ENCODE measurements around the gene CTNNBL1. TPM values are rescaled to one million over a fixed set of nuclear protein-coding genes. Genes with fewer than 3 reads are reported as not detected.
A peak's percentile ranks its signal among the peaks of the same experiment; 100 is the strongest.
"Not testable (repeated sequence)": the region's sequence is repeated elsewhere in the genome, so short reads cannot be mapped to it uniquely, and the experiment has no call there.

The CTNNBL1 gene
- total RNA-seq, 2 donors from 2014 or later, result 65.9 to 102 TPM

DNA sequence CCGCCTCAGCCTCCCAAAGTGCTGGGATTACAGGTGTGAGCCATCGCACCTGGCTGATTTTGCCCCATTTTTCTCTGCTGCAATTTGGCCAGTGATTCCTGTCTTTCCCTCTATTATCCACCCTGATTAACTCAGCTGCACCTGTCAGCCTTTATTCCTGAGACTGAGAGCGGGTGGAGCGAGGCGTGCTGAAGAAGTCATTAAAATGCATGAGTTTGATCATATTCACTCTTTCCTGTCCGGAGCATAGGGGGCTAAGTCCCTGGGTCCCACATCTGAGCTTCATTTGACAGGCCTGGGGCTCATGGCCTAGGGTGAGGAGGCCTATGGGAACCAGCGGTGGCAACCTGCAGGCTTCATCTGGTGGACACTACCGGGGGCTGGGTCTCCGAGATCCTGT, 25.7 kb upstream of the CTNNBL1 start:
- peaks cover 53% of the 10 kb centered on the region for H3K27me3 Mint-ChIP-seq (ENCODE audit: low read depth)
- no peak for ATAC-seq (replicated peaks in 1 of 2)
- H3K27ac Mint-ChIP-seq, result no peak overlapping the region
- no peak for DNase-seq
- H3K4me1 Mint-ChIP-seq (ENCODE audit: low read depth), result peaks cover 13% of the 10 kb centered on the region
- peaks cover 3 to 4% of the 10 kb centered on the region in 2 donors for H3K36me3 Mint-ChIP-seq (ENCODE audit: insufficient read depth in 2 of 2)
- H3K4me3 Mint-ChIP-seq, result no peak overlapping the region
- peaks cover 3 to 4% of the 10 kb centered on the region in 2 donors for H3K9me3 Mint-ChIP-seq

DNA sequence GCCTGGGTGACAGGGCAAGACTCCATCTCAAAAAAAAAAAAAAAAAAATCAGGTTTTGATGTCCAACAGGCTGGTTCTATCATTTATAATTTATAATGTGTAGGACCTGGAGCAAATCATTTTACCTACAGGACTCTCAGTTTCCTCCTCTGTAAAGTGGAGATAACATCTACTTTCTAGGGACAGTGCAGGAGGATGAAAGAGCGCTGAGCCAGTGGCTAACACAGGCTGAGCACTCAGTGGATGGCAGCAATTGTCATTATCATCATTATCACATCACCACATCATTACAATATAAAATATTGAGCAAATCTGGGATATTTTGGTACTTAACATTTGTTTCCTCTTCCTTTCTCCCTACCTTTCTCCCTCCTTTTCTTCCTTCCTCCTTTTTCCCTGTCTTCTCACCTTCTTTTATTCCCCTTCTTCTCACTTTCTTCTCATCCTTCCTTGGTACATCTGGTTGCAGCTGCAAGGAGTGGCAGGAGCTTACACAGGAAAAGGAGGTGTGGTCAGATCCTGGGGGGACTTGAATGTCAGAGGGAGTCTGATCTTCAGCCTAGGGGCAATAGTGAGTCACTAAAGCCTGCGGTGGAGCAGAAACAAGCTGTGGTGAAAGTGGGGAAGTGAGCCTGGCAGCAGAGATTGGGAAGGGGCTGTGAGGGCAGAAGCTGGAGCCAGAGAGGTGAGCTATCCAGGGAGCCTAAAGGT, 24.6 kb upstream of the CTNNBL1 start:
- DNase-seq, result peak in 1 of 2 donors; percentile 10
- peaks cover 47% of the 10 kb centered on the region for H3K27me3 Mint-ChIP-seq (ENCODE audit: low read depth)
- H3K9me3 Mint-ChIP-seq, result peaks cover 3 to 4% of the 10 kb centered on the region in 2 donors

DNA sequence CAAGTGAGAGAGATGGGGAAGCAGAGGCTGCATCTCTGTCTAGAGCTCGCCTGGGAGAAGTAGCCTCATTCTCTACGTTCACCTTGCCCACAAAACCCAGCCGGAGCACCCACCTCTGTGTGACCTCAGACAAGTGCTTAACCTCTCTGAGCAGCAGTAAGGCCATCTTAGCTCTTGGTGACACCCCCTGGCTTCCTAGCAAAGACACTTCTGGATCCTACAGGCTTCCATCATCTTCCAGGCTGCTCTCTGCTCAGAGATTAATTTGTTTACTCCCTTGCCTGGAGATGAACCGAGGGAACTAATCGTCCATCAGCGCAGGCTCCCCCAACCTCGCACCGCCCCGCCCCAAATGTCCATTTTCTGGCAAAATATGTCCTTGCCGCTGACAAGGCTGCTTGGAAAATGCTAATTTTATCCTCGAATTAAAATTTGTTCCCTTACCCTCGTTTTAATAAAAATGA, 24.0 kb upstream of the CTNNBL1 start:
- Mint-ChIP-seq H3K36me3 (ENCODE audit: insufficient read depth in 2 of 2) (peaks cover 0 to 2% of the 10 kb centered on the region in 2 donors), H3K4me3 (no peak overlapping the region), H3K9me3 (peaks cover 0 to 2% of the 10 kb centered on the region in 2 donors), H3K4me1 (ENCODE audit: low read depth) (peaks cover 17% of the 10 kb centered on the region), H3K27me3 (ENCODE audit: low read depth) (peaks cover 47% of the 10 kb centered on the region), H3K27ac (no peak overlapping the region)
- ATAC-seq (replicated peaks in 1 of 2) (peak in 1 of 2 donors; percentile 15), DNase-seq (no peak)

More for the DNA sequence above, 24.6 kb upstream of the CTNNBL1 start:
- Mint-ChIP-seq H3K36me3 (ENCODE audit: insufficient read depth in 2 of 2) (peaks cover 3 to 4% of the 10 kb centered on the region in 2 donors), H3K27ac (no peak overlapping the region), H3K4me3 (no peak overlapping the region), H3K4me1 (ENCODE audit: low read depth) (peaks cover 13% of the 10 kb centered on the region)
- ATAC-seq (replicated peaks in 1 of 2), result peak in 1 of 2 donors; percentile 60

- Mint-ChIP-seq H3K27me3 (ENCODE audit: low read depth) (peaks cover 51% of the 10 kb centered on the region), H3K27ac (no peak overlapping the region), H3K36me3 (ENCODE audit: insufficient read depth in 2 of 2) (peaks cover 0 to 2% of the 10 kb centered on the region in 2 donors)
Measured at GRCh38 chr20:37670351-37670791, 23.5 kb upstream of the CTNNBL1 start.

GRCh38 chr20:37672143-37672542, 21.7 kb upstream of the CTNNBL1 start:
- H3K4me3 Mint-ChIP-seq, result no peak overlapping the region
- H3K27ac Mint-ChIP-seq, result no peak overlapping the region
- no peaks in the 10 kb centered on the region for H3K9me3 Mint-ChIP-seq
- no peaks in the 10 kb centered on the region for H3K36me3 Mint-ChIP-seq (ENCODE audit: insufficient read depth in 2 of 2)
- DNase-seq (no peak), ATAC-seq (replicated peaks in 1 of 2) (no peak)
- H3K27me3 Mint-ChIP-seq (ENCODE audit: low read depth), result peaks cover 66% of the 10 kb centered on the region
- H3K4me1 Mint-ChIP-seq (ENCODE audit: low read depth), result peaks cover 24% of the 10 kb centered on the region

More at GRCh38 chr20:37670351-37670791, 23.5 kb upstream of the CTNNBL1 start:
- no peak overlapping the region for H3K4me3 Mint-ChIP-seq
- DNase-seq, result no peak
- no peak for ATAC-seq (replicated peaks in 1 of 2)
- H3K9me3 Mint-ChIP-seq, result peaks cover 0 to 2% of the 10 kb centered on the region in 2 donors
- peaks cover 22% of the 10 kb centered on the region for H3K4me1 Mint-ChIP-seq (ENCODE audit: low read depth)

GRCh38 chr20:37673444-37673843, 20.4 kb upstream of the CTNNBL1 start:
- Mint-ChIP-seq H3K4me3 (no peak overlapping the region), H3K9me3 (no peaks in the 10 kb centered on the region), H3K4me1 (ENCODE audit: low read depth) (peaks cover 24% of the 10 kb centered on the region), H3K36me3 (ENCODE audit: insufficient read depth in 2 of 2) (no peaks in the 10 kb centered on the region), H3K27ac (no peak overlapping the region), H3K27me3 (ENCODE audit: low read depth) (peaks cover 72% of the 10 kb centered on the region)
- DNase-seq (no peak), ATAC-seq (replicated peaks in 1 of 2) (no peak)

DNA sequence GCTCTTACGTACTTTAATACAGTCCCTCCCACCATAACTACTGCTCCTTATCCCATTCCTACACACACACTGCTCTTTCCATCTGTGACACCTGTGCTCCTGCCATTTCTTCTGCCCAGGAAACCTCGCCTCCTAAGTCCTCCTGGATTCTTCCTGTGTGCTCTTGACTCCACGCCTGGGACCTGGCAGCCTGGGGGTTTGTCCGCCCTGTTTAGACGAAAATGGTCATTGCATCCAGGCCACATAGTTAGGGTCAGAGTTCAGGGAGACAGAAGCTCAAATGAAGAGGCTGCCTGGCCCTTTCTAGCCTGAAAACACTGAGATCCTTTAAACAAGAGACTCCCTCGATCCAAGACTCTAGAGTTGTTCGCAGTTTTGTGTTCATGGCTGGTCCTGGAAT, 17.4 kb upstream of the CTNNBL1 start:
- DNase-seq (no peak), ATAC-seq (replicated peaks in 1 of 2) (no peak)
- H3K27me3 Mint-ChIP-seq (ENCODE audit: low read depth), result peaks cover 70% of the 10 kb centered on the region
- no peak overlapping the region for H3K4me3 Mint-ChIP-seq
- H3K36me3 Mint-ChIP-seq (ENCODE audit: insufficient read depth in 2 of 2), result no peaks in the 10 kb centered on the region
- no peaks in the 10 kb centered on the region for H3K9me3 Mint-ChIP-seq
- no peak overlapping the region for H3K27ac Mint-ChIP-seq
- peaks cover 11% of the 10 kb centered on the region for H3K4me1 Mint-ChIP-seq (ENCODE audit: low read depth)

- Mint-ChIP-seq H3K4me1 (ENCODE audit: low read depth) (peaks cover 11% of the 10 kb centered on the region), H3K4me3 (no peak overlapping the region), H3K9me3 (no peaks in the 10 kb centered on the region), H3K36me3 (ENCODE audit: insufficient read depth in 2 of 2) (no peaks in the 10 kb centered on the region), H3K27me3 (ENCODE audit: low read depth) (peaks cover 56% of the 10 kb centered on the region), H3K27ac (no peak overlapping the region)
- no peak for DNase-seq
- ATAC-seq (replicated peaks in 1 of 2), result no peak
Measured at GRCh38 chr20:37677969-37678861, 15.6 kb upstream of the CTNNBL1 start.

- not testable (repeated sequence) for H3K27ac Mint-ChIP-seq; DNase-seq; ATAC-seq (replicated peaks in 1 of 2); H3K4me1 Mint-ChIP-seq (ENCODE audit: low read depth); H3K4me3 Mint-ChIP-seq; H3K36me3 Mint-ChIP-seq (ENCODE audit: insufficient read depth in 2 of 2); H3K9me3 Mint-ChIP-seq
- H3K27me3 Mint-ChIP-seq (ENCODE audit: low read depth), result peaks cover 53% of the 10 kb centered on the region
Measured at GRCh38 chr20:37679751-37680150, 14.1 kb upstream of the CTNNBL1 start.

GRCh38 chr20:37680420-37680819, 13.4 kb upstream of the CTNNBL1 start:
- no peak overlapping the region for H3K27ac Mint-ChIP-seq

DNA sequence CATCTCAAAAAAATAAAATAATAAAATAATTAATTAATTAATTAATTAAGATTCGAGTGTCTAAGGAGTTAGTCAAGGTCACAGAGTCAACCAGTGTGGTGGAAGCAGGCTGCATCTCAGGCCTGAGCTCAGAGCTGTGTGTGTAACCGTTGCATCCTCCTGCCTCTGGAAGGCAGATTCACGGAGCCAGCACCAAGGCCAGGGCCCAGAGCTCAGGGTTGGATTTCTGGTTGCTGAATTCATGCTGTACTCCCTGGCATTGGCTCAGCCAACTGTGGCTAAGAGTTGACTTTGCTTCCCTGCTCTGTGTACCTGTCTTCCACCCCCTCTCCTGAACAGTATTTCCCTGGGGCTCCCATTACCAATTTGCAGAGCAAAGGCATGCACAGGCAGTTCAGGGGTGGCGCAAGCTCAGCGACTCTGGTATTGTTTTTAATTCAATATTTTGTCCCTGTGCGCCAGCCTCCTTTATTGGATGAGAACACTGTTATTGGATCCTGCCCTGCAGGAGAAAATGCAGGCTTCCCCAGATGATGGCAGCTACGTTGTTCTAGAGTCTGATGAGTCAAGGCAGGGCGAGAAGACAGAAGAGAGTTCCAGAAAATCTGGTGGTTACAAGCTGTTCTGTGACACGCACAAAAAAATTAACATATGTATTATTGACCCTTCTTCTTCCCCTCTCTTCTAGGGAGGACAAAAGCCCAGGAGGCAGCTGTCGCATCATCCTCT, 12.3 kb upstream of the CTNNBL1 start:
- Mint-ChIP-seq H3K27ac (no peak overlapping the region), H3K4me1 (ENCODE audit: low read depth) (peaks cover 7% of the 10 kb centered on the region), H3K27me3 (ENCODE audit: low read depth) (peaks cover 55% of the 10 kb centered on the region), H3K4me3 (no peak overlapping the region), H3K9me3 (no peaks in the 10 kb centered on the region), H3K36me3 (ENCODE audit: insufficient read depth in 2 of 2) (no peaks in the 10 kb centered on the region)
- DNase-seq (no peak), ATAC-seq (replicated peaks in 1 of 2) (no peak)

More at GRCh38 chr20:37680420-37680819, 13.4 kb upstream of the CTNNBL1 start:
- no peak for DNase-seq
- no peak overlapping the region for H3K4me3 Mint-ChIP-seq
- H3K27me3 Mint-ChIP-seq (ENCODE audit: low read depth), result peaks cover 55% of the 10 kb centered on the region
- no peak for ATAC-seq (replicated peaks in 1 of 2)
- H3K4me1 Mint-ChIP-seq (ENCODE audit: low read depth), result peaks cover under 1% of the 10 kb centered on the region
- no peaks in the 10 kb centered on the region for H3K9me3 Mint-ChIP-seq
- no peaks in the 10 kb centered on the region for H3K36me3 Mint-ChIP-seq (ENCODE audit: insufficient read depth in 2 of 2)

DNA sequence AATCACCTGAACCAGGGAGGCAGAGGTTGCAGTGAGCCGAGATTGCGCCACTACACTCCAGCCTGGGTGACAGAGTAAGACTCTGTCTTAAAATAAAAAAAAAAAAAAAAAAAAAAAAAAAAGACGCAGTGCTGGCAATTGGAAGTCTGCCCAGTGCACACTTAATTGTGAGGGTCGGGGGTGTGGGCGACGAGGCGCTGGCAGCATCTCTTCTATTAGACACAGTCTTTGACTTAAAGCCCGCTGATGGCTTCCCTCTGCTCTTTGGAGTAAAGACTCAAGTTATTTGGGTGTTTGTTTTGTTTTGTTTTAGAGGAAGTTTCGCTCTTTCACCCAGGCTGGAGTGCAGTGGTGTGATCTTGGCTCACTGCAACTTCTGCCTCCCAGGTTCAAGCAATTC, 10.7 kb upstream of the CTNNBL1 start:
- not testable (repeated sequence) for DNase-seq; H3K4me3 Mint-ChIP-seq; H3K27ac Mint-ChIP-seq; H3K36me3 Mint-ChIP-seq (ENCODE audit: insufficient read depth in 2 of 2); H3K9me3 Mint-ChIP-seq; ATAC-seq (replicated peaks in 1 of 2)
- Mint-ChIP-seq H3K4me1 (ENCODE audit: low read depth) (peaks cover 23% of the 10 kb centered on the region), H3K27me3 (ENCODE audit: low read depth) (peaks cover 47% of the 10 kb centered on the region)

Measured in activated T-cell treated with anti-CD3 and anti-CD28 coated beads, Interleukin-2, amount 50 U/mL, for 72 hours (primary cell).